ENCODE results near the gene TXNDC11. TPM values are rescaled to one million over a fixed set of nuclear protein-coding genes. Genes with fewer than 3 reads are reported as not detected.

The TXNDC11 gene
- total and polyA plus RNA-seq, 2 experiments from 2014 or later: 6.8 to 12.0 TPM

DNA sequence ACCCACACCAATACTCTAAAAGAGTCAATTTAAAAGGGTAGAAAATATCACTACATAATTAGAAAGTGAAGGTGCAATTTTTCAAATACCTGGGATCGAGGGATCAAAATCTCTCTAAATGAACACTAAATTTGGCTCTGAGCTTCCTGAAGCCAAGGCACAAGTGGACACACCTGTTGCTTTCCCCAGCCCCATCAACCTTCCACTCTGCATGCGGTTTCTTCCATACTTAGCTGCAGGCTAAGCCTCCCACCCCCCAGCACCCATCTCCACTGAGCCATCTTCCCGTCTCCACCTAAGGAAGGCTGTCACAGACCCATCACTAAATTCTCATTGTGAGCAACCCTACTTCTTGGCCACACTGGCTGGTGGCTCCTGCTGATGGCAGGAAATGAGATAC, 30.5 kb downstream of the TXNDC11 start:
- no peak for ATAC-seq
- H4K20me1 ChIP-seq (replicated peaks; ENCODE audit: insufficient read depth): 0 out of 2 replicates have a peak, but pooled peaks cover 5% of the 10 kb centered on the region
- no peak overlapping the region for H3K27ac ChIP-seq (ENCODE audit: low read depth)
- Mint-ChIP-seq H3K27ac (no peak overlapping the region), H3K27me3 (ENCODE audit: insufficient read depth, low read depth, poor library complexity) (peaks cover 3% of the 10 kb centered on the region), H3K4me3 (no peak overlapping the region), H3K36me3 (ENCODE audit: low read depth) (no peaks in the 10 kb centered on the region; the same call in 2 of the 3 replicates), H3K9me3 (no peaks in the 10 kb centered on the region), H3K4me1 (no peaks in the 10 kb centered on the region)
- TF ChIP-seq ZNF114 (CRISPR knock-in tag; IDR thresholded peaks at IDR 0.05) (no peak), ZNF331 (CRISPR knock-in tag; IDR thresholded peaks at IDR 0.05; ENCODE audit: low read depth) (no peak), NANOG (IDR thresholded peaks at IDR 0.05; ENCODE audit: borderline replicate concordance) (no peak), EZH2 (IDR thresholded peaks at IDR 0.05; ENCODE audit: low read depth, unreplicated experiment) (no peak), JUNB (IDR thresholded peaks at IDR 0.05; ENCODE audit: unreplicated experiment) (no peak), EZH2phosphoT487 (IDR thresholded peaks at IDR 0.05; ENCODE audit: unreplicated experiment) (no peak), POLR2AphosphoS5 (IDR thresholded peaks at IDR 0.05; ENCODE audit: low read depth) (no peak), CREB1 (CRISPR knock-in tag; IDR thresholded peaks at IDR 0.05; ENCODE audit: low read depth) (no peak), STAT1 (IDR thresholded peaks at IDR 0.05; ENCODE audit: unreplicated experiment) (no peak)
- TF ChIP-seq, protein P1, sequence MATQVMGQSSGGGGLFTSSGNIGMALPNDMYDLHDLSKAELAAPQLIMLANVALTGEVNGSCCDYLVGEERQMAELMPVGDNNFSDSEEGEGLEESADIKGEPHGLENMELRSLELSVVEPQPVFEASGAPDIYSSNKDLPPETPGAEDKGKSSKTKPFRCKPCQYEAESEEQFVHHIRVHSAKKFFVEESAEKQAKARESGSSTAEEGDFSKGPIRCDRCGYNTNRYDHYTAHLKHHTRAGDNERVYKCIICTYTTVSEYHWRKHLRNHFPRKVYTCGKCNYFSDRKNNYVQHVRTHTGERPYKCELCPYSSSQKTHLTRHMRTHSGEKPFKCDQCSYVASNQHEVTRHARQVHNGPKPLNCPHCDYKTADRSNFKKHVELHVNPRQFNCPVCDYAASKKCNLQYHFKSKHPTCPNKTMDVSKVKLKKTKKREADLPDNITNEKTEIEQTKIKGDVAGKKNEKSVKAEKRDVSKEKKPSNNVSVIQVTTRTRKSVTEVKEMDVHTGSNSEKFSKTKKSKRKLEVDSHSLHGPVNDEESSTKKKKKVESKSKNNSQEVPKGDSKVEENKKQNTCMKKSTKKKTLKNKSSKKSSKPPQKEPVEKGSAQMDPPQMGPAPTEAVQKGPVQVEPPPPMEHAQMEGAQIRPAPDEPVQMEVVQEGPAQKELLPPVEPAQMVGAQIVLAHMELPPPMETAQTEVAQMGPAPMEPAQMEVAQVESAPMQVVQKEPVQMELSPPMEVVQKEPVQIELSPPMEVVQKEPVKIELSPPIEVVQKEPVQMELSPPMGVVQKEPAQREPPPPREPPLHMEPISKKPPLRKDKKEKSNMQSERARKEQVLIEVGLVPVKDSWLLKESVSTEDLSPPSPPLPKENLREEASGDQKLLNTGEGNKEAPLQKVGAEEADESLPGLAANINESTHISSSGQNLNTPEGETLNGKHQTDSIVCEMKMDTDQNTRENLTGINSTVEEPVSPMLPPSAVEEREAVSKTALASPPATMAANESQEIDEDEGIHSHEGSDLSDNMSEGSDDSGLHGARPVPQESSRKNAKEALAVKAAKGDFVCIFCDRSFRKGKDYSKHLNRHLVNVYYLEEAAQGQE (IDR thresholded peaks at IDR 0.05; ENCODE audit: unreplicated experiment): no peak
- TF ChIP-seq, protein P2, sequence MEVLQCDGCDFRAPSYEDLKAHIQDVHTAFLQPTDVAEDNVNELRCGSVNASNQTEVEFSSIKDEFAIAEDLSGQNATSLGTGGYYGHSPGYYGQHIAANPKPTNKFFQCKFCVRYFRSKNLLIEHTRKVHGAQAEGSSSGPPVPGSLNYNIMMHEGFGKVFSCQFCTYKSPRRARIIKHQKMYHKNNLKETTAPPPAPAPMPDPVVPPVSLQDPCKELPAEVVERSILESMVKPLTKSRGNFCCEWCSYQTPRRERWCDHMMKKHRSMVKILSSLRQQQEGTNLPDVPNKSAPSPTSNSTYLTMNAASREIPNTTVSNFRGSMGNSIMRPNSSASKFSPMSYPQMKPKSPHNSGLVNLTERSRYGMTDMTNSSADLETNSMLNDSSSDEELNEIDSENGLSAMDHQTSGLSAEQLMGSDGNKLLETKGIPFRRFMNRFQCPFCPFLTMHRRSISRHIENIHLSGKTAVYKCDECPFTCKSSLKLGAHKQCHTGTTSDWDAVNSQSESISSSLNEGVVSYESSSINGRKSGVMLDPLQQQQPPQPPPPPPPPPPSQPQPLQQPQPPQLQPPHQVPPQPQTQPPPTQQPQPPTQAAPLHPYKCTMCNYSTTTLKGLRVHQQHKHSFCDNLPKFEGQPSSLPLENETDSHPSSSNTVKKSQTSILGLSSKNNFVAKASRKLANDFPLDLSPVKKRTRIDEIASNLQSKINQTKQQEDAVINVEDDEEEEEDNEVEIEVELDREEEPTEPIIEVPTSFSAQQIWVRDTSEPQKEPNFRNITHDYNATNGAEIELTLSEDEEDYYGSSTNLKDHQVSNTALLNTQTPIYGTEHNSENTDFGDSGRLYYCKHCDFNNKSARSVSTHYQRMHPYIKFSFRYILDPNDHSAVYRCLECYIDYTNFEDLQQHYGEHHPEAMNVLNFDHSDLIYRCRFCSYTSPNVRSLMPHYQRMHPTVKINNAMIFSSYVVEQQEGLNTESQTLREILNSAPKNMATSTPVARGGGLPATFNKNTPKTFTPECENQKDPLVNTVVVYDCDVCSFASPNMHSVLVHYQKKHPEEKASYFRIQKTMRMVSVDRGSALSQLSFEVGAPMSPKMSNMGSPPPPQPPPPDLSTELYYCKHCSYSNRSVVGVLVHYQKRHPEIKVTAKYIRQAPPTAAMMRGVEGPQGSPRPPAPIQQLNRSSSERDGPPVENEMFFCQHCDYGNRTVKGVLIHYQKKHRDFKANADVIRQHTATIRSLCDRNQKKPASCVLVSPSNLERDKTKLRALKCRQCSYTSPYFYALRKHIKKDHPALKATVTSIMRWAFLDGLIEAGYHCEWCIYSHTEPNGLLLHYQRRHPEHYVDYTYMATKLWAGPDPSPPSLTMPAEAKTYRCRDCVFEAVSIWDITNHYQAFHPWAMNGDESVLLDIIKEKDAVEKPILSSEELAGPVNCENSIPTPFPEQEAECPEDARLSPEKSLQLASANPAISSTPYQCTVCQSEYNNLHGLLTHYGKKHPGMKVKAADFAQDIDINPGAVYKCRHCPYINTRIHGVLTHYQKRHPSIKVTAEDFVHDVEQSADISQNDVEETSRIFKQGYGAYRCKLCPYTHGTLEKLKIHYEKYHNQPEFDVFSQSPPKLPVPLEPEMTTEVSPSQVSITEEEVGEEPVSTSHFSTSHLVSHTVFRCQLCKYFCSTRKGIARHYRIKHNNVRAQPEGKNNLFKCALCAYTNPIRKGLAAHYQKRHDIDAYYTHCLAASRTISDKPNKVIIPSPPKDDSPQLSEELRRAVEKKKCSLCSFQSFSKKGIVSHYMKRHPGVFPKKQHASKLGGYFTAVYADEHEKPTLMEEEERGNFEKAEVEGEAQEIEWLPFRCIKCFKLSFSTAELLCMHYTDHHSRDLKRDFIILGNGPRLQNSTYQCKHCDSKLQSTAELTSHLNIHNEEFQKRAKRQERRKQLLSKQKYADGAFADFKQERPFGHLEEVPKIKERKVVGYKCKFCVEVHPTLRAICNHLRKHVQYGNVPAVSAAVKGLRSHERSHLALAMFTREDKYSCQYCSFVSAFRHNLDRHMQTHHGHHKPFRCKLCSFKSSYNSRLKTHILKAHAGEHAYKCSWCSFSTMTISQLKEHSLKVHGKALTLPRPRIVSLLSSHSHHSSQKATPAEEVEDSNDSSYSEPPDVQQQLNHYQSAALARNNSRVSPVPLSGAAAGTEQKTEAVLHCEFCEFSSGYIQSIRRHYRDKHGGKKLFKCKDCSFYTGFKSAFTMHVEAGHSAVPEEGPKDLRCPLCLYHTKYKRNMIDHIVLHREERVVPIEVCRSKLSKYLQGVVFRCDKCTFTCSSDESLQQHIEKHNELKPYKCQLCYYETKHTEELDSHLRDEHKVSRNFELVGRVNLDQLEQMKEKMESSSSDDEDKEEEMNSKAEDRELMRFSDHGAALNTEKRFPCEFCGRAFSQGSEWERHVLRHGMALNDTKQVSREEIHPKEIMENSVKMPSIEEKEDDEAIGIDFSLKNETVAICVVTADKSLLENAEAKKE (CRISPR knock-in tag; IDR thresholded peaks at IDR 0.05): no peak
- TF ChIP-seq, protein P3, sequence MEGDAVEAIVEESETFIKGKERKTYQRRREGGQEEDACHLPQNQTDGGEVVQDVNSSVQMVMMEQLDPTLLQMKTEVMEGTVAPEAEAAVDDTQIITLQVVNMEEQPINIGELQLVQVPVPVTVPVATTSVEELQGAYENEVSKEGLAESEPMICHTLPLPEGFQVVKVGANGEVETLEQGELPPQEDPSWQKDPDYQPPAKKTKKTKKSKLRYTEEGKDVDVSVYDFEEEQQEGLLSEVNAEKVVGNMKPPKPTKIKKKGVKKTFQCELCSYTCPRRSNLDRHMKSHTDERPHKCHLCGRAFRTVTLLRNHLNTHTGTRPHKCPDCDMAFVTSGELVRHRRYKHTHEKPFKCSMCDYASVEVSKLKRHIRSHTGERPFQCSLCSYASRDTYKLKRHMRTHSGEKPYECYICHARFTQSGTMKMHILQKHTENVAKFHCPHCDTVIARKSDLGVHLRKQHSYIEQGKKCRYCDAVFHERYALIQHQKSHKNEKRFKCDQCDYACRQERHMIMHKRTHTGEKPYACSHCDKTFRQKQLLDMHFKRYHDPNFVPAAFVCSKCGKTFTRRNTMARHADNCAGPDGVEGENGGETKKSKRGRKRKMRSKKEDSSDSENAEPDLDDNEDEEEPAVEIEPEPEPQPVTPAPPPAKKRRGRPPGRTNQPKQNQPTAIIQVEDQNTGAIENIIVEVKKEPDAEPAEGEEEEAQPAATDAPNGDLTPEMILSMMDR (conservative IDR thresholded peaks at IDR 0.05; ENCODE audit: low read depth in 2 of 2): no peak
- TF ChIP-seq, protein P4, sequence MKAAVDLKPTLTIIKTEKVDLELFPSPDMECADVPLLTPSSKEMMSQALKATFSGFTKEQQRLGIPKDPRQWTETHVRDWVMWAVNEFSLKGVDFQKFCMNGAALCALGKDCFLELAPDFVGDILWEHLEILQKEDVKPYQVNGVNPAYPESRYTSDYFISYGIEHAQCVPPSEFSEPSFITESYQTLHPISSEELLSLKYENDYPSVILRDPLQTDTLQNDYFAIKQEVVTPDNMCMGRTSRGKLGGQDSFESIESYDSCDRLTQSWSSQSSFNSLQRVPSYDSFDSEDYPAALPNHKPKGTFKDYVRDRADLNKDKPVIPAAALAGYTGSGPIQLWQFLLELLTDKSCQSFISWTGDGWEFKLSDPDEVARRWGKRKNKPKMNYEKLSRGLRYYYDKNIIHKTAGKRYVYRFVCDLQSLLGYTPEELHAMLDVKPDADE (IDR thresholded peaks at IDR 0.05): no peak
- no peak overlapping the region for H2AFZ ChIP-seq
- no peaks in the 10 kb centered on the region for H3K27me3 ChIP-seq (ENCODE audit: insufficient read depth)
- no peaks in the 10 kb centered on the region for H3K9me2 ChIP-seq (ENCODE audit: insufficient read depth)
- no peak for DNase-seq (ENCODE audit: low spot score)
- H3K4me3 ChIP-seq: no peak overlapping the region
- H3K36me3 ChIP-seq (ENCODE audit: insufficient read depth): no peaks in the 10 kb centered on the region
- H3K4me2 ChIP-seq: no peak overlapping the region
- H3K4me1 ChIP-seq (ENCODE audit: insufficient read depth): 0 out of 2 replicates have a peak, but pooled peaks cover under 1% of the 10 kb centered on the region
- H3F3A ChIP-seq (replicated peaks; ENCODE audit: low read depth): no peaks in the 10 kb centered on the region
- H3K79me2 ChIP-seq (replicated peaks; ENCODE audit: insufficient read depth): no peaks in the 10 kb centered on the region
